Right ventricle myocardium superior (tissue), 1 donor: ENCODE results near the gene RPL22. TPM values are rescaled to one million over a fixed set of nuclear protein-coding genes. Genes with fewer than 3 reads are reported as not detected.

Experiments used
- ATAC-seq: fragments of 200-7000 bp; cut with Tn5 transposase; one replicate; pipeline ENCODE4 v1.9.1; 2020; ENCODE audit warnings: mild to moderate bottlenecking; ENCODE audit not compliant: poor library complexity
- DNase-seq: peaks from one replicate; pipeline ENCODE4 v3.0.0-alpha.2; 2020
- intact Hi-C: fragments of 100-400 bp; cut with DNase I; formaldehyde crosslinking; loops from one replicate; pipeline ENCODE4 v1.11.2; 2022
- total RNA-seq: library from RNA; stranded (reverse); fragmentation: NEBNext Ultra II Directional; extraction: Animal tissue kit (Norgen Biotek cat#: 25700); gene quantifications from one replicate; pipeline ENCODE4 v1.2.1, GENCODE V29; 2021
- donor health status: DM: no; HTN: yes; CAD: no; lungs with severe emphysema.

RPL22 gene
- total RNA-seq, 1 donor from 2014 or later = 234 TPM

DNA sequence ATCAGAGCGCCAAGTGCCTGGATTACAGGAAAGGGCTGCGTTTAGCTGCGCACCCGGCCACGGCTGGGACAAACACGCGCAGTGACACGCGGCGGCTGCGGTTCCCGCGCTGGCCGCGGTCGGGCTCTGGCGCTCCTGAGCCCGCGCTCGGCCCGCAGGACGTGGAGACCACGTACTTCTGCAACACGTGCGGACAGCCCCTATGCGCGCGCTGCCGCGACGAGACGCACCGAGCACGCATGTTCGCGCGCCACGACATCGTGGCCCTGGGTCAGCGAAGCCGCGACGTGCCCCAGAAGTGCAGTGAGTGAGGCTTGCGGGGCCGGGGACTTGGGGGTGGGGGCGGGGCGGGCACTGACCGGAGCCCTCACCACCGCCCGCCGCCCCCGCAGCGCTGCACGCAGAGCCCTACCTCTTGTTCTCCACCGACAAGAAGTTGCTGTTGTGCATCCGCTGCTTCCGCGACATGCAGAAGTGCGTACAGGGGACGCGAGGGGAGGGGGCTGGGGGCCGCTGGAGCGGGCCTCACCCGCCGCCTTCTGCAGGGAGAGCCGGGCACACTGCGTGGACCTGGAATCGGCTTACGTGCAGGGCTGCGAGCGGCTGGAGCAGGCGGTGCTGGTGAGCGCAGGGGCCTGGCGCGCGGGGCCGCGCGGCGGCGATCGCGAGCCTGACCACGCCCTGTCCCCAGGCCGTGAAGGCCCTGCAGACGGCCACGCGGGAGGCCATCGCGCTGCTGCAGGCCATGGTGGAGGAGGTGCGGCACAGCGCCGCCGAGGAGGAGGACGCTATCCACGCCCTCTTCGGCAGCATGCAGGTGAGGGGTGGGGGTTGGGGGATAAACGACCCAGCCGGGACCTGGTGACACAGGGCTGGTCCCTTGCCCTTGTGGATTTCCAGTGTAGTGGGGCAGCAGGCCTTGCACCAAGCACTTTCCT is 9.6 kb upstream of the RPL22 start:
- peak; percentile 72 for DNase-seq
- intact Hi-C loops = no loop called here

DNA sequence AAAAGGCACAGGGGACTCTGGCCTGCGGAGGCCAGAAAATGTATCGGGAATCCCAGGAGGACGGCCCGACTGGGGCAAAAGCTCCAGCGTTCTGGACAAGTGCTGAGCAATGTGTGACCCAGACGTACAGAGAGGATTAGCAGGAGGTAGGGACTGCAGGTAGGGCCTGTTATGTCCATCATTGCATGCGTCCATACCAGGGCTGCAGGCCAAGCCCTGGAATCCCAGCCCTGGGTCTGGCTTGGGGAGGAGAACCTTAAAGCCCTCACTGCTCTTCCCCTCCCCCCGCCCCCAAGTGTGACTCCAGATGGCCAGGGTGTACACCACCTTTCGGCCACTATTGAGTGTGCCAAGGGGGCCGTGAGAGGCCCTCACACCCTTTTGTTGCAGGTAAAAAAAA is 8.5 kb upstream of the RPL22 start:
- intact Hi-C loops = no loop called here
- no peak for ATAC-seq

More for the DNA sequence above, 9.6 kb upstream of the RPL22 start:
- peak; percentile 26 for ATAC-seq

DNA sequence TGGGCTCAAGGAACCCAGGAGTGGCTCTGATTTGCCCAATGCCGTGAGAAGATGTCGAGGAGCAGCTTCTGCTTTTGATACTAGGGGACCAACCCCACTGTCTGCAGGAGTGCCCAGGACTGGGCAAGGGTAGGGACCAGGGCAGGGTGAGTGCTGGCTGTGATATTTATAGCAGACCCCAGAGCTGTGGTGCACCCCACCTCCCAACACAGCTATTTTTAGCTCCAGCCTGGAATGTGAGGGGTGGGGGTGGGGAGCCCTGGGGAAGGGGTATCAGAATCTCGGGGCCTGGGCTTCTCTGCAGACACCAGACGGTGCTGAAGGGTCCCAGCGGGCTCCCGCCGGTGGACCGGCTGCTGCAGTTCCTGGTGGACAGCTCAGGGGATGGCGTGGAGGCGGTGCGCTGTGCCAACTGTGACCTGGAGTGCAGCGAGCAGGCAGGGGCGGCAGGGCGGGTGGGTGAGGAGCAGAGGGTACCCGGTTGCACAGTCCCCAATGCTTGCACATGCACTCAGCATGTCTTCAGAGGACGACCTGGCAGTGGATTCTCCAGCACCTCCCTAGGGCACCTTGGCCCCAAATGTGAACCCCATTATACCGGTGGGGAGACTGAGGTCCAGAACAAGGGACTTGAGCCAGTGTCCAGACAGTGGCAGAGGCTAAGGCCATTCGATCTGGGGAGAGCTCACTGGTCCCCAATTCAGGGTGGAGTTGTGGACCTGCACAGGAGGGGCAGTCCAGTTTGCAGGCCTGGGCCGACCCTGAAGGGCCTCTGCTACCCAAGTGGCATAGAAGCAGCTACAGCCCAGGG is 7.9 kb upstream of the RPL22 start:
- DNase-seq (peak; percentile 56), ATAC-seq (peak; percentile 44)
- intact Hi-C loops = no loop called here

More for the DNA sequence above, 8.5 kb upstream of the RPL22 start:
- DNase-seq = no peak

DNA sequence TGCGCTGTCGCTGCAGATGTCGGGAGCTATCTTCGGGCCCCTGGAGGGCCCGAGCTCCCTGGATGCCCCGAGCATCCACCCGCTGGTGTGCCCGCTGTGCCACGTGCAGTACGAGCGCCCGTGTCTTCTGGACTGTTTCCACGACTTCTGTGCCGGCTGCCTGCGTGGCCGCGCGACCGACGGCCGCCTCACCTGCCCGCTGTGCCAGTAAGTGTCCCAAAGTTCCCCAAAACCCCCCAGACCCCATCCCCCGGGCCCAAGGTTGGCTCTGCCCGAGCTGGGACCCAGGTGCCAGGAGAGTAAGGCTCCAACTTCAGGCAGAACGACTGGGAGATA is 7.1 kb upstream of the RPL22 start:
- ATAC-seq (peak; percentile 4), DNase-seq (no peak)
- intact Hi-C loops = no loop called here

DNA sequence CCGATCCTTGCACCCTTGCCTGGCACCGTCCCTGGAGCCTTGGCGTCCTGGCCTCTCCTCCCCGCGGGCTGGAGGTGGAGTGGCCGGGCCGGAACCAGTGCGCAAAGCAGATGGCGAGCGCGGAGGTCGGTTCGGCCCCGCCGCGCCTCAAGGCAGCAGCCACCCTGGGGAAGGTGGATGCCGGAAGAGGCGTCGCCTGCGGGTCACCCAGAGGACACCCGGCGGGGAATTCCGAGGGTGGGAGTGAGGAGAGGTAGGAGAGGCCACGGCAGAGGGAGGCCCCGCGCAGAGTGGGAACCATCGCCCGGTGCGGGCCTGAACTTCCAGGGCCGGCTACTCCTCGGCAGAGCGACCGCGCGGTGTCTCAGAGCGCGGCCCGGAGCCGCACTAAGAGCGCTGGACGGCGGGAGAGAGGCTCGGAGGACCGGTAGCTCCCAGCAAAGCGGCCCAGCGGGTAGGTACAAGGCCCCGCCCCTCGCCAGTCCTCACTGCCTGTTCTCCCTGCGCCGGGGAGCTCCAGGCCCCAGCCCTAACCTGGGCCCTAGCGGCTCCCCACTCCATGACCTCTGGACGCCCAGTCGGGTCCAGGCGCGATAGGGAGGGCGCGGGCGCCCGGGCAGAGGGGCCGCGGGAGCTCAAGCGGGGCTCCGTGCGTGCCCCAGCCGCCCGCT is 6.6 kb upstream of the RPL22 start, which contains the start of gene RNF207:
TSS of gene RNF207 (plus strand) at position 271 of the 671 bp plus-strand sequence. CDS start 417 bp downstream, outside the sequence.
- ATAC-seq (peak; percentile 74), DNase-seq (peak; percentile 79)
- intact Hi-C loops = no loop called here

DNA sequence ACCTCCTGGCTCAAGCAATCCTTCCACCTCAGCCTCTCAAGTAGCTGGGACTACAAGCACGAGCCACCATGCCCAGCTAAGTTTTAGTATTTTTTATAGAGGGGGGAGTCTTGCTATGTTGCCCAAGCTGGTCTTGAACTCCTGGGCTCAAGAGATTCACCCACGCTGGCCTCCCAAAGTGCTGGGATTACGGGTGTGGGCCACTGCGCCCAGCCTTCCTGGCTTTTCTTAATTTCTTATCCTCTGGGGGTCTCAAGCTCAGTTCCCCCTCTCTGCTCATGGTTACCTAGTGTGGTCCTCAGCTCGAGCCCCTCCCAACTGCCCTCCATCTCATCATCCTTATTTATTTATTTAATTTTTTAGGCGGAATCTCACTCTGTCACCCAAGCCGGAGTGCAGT is 2.9 kb upstream of the RPL22 start:
- no peak for ATAC-seq
- intact Hi-C loops = loop anchor here (5.0 kb wide), 1 partner anchor 35 kb away; the partner anchor contains the start of gene ICMT

DNA sequence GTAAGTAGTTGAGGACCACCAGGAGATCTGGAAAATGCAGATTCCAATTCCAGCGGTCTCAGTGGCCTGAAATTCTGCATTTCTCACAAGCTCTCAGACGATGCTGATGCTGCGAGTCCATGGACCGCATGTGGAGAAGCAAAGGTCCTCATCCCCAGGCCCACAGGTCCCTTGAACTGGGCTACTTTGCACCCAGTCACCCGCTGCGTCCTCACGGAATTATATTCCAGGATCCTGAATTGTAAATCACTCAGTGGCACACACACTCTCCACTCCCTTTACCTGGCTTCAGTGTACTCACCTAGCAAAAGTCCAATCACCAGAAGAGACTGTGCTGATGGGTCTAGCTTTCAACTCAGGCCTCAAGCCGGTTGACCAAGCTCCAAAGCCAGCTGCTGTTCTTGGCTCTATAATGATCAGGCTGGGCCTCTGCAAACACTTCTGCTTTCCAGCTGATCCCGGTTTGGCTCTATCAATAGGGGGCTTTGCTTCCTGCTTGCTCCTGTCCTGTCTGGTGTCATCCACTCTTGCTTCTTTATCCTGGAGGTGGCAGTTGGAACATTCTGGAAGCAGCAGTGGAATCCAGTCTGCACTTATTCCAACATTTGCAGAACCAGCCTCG is 904 bp upstream of the RPL22 start:
- ATAC-seq = no peak
- DNase-seq = no peak
- intact Hi-C loops = loop anchor here (5.0 kb wide), 1 partner anchor 37 kb away; the partner anchor contains the start of gene ICMT

More for the DNA sequence above, 2.9 kb upstream of the RPL22 start:
- no peak for DNase-seq

DNA sequence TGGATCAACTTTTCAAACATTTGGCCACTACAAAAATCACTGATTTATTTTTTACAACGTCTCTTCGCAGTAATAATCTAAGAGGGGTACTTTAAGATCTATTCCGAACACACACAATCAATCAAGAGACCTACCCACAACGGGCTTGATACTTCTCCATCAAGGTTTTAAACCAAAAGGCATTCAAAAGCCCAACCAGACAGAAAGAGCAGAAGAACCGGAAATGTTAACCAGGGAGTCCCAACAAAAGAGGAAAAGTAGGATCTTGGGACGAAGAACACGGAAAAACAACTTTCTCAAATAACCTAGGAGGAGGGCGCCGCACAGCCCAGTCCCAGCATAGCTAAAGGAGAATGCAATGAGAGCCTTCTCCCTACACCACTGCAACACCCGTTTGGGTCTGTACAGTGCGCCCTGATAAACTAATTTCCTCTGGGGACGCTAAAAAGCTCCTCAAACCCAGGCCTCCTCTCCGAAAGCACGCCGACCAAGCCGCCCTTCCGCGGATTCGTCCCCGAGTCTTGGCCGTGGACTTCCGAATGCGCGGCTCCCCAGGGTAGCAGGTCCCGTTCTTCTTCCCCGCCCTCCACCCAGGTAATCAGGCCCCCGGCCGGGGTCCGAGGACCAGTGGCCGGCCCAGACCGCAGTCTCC is 623 bp downstream of the RPL22 start:
- ATAC-seq = peak; percentile 4
- intact Hi-C loops = no loop called here

DNA sequence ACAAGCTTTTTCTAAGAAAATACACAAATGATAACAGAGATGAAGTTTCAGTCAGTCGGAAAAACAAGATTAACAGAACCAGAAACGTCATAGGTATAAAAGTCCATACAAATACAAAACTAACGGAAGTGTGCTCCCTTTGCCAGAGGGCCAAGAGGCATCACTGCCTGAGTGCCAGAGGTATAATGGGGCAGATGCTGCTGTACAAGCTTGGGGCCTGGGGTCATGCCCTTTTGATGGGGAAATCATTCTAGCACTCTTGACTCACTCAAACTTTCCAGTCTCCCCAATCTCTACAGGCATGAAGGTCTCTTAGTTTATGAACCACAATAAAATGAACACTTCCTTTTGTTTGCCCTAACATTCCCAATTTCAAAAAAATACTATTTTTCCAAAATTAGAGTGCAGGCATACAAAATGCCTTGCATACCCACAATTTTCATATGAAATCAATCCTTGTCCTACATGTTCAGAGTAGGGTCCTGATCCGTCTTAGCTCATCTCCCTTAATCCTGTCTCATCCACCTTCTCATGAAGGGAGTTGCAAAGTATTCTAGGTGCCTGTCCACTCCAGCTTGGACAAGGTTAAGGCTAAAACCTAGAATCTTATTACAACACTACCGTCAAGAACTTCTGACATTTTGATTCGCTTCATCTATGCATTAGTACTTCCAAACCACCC is 1.5 kb downstream of the RPL22 start:
- DNase-seq = no peak
- intact Hi-C loops = no loop called here
- no peak for ATAC-seq

More for the DNA sequence above, 623 bp downstream of the RPL22 start:
- peak; percentile 52 for DNase-seq

DNA sequence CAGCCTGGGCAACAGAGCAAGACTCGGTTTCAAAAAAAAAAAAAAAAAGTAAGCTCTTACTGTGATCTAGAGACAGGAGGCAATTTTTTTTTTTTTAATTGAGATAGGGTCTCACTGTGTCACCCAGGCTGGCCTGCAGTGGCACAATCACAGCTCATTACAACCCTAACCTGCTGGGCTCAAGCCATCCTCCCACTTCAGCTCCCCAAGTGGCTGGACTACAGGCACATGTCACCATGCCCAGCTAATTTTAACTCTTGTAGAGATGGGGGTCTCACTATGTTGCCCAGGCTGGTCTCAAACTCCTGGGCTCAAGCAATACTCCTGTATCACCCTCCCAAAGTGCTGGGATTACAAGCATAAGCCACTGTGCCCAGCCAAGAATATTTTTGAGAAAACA is 7.4 kb downstream of the RPL22 start:
- DNase-seq = no peak
- intact Hi-C loops = no loop called here
- no peak for ATAC-seq

DNA sequence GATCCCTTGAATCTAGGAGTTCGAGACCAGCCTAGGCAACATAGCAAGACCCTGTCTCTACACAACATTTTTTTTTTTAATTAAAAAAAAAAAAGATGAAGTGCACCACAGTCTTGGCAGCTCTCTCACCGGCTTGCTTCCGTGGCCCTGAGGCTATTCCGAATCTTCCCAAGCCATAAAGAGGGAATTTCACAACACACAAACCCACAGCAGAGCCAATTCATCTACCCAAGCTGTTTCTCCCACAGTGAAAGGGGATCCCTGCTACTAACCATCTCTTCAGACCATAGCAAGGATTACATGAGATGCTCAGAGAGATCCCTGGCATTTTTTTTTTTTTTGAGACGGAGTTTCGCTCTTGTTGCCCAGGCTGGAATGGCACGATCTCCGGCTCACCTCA is 10.9 kb downstream of the RPL22 start:
- no peak for DNase-seq
- intact Hi-C loops = no loop called here
- ATAC-seq = no peak

DNA sequence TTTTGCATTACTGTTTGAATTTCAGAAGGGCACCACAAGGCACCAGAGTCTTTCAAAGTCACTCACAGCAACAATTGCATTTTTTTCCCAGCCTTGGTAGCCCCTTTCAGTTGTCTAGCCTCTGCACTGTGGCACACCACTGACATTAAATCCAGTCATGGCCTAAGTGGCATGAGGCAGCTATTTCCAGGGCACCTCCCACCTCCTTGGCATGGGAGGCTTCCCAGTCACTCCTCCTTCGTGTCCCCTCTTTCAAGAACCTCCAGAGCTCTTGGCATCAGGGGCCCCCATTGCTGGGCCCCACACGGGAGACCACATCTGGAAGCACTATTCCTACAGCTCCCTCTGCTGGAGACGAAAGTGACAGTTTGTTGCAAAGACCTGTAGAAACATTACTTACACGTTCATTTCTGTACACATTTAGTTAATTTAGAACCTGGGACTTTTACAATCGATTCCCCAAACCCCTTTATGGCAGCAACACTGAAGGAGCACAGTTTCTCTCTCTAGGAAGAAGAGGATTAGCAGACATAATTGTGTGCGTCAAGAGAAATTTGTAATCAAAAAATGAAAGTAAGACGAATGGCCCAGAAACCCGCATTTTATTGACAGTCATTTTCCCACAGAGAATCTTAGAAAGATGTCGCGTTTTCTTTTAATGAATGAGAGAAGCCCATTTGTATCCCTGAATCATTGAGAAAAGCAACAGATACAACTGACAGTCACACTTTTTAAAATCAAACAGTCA is 13.6 kb downstream of the RPL22 start:
- intact Hi-C loops = no loop called here

DNA sequence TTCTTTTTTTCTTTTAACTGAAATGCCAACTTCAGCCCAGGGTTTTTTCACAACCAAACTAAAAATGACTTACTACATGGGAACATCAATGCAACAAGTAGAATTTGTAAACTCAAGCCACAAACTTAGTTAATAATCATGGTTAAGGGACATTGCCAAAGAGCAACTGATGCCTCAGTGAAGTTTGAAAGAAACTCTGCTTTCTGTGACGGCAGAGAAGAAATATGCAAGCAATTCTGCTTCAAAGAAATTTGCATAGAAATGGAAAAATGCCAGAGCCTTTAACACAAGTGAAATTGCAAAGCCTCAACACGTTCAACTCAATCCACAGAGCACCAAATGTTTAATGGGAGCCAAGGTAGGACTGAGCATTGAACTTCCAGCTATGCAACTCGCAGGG is 14.2 kb downstream of the RPL22 start:
- intact Hi-C loops = no loop called here
- no peak for DNase-seq
- no peak for ATAC-seq

More for the DNA sequence above, 13.6 kb downstream of the RPL22 start:
- ATAC-seq = no peak
- no peak for DNase-seq

DNA sequence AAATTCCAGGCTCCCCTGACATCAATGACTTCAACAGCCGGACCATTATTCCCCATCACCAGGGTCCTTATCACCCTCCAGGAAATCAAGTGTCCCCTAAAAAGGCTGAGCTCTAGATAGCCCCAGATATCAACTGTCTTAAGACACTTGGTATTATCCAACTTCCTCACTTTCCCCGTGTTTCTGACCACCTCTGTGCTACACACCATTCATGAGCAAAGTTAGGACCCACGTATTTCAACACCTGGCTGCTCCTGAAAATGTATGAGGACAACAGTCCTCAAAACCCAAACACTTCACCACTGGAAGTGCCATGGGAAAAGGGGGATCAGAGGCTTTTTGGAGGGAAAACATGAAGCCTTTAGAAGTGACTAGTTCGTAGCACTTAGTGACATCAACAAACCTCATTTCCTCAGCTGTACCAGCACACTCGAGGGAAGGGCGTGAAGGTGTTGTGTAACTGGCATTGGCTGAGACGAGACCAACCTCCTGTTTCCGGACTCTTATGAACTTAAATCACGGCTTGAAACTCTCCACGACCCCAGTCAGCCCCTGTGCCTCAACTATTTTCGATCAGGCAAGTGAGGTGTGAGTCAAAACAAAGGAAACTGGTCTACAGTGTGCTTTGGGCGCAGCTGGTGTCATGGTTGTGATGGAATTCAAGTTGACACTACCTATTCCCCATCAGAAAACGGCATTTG is 15.2 kb downstream of the RPL22 start:
- intact Hi-C loops = no loop called here
- ATAC-seq = no peak

DNA sequence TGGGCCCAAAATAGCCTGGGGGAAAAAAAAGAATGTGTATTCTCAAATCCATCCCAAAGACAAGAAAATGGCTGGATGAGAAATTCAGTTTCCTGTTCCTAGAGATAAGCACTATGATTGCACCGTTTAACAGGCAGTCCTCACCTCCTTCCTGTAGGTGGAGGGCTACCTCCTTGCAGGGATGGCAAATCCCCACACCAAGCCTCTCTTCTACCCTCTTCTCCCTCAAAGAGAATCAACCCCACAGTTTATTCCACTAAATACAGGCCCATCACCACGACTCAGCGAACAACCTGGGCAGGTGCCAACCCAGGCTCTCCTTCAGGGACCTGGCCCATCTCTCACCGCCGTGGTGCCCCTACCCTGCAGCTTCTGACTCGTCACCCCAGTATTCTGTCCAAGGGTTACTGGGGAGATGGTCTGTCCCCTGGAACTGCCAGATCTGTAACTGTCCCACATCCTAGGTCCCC is 15.8 kb downstream of the RPL22 start:
- intact Hi-C loops = no loop called here
- ATAC-seq (no peak), DNase-seq (no peak)

More for the DNA sequence above, 15.2 kb downstream of the RPL22 start:
- no peak for DNase-seq

DNA sequence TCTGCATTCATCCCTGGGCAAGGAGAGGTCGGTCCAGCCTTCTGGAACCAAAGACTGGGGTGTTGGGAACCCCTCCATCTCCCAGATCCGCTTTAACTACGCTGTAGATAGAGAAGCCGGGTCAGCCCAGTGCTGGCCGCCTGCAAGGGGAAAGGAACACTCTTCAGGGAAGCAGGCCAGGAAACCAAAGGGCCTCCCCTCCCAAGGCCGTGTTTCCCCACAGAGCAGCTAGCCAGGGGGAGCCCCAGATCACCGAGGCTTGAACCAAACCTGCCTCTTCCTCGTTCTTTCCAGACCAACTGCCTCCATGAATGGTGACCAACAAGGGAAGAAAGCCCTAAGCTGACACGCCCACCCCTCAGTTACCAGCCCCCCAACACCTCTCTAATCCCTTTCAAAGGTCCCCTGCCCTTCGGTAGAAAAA is 18.0 kb downstream of the RPL22 start:
- ATAC-seq = no peak
- intact Hi-C loops = no loop called here
- DNase-seq = no peak
